Measurements from ENCODE around the gene SHH.
"Not testable (repeated sequence)": the region's sequence is repeated elsewhere in the genome, so short reads cannot be mapped to it uniquely, and the experiment has no call there.

The SHH gene

DNA sequence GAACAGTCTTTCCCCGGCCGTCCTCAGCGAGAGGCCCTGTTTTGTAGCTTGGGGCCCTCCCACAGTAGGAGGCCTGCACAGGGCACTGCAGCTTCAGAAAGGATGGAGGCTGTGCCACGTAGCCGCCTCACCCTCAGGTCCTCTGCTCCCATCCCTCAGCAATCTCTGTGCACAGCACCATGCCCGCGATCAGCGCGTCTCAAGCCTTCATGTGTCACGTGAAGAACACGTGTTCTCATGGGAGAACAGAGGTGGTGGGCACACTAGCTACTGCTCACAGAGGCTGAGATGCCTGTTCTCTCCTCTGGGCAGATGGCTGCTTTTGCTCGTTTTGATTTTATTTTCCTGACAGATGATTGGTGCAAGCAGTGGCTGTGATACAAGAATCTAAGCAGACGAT is 8.5 kb upstream of the SHH start:
- Histone ChIP-seq H3K27me3 (peaks cover 14% of the 10 kb centered on the region), H3K27ac (no peak overlapping the region), H3K4me2 (no peak overlapping the region), H3K9me3 (peaks cover 9% of the 10 kb centered on the region), H3K36me3 (no peaks in the 10 kb centered on the region), H3K9ac (no peak overlapping the region), H3K4me3 (no peak overlapping the region), H3K4me1 (peaks cover 31% of the 10 kb centered on the region), H4K20me1 (no peaks in the 10 kb centered on the region)
- TF ChIP-seq Cebpa-rat (IDR thresholded peaks at IDR 0.05), result no peak

GRCh38 chr7:155820246-155820645 is 8.0 kb upstream of the SHH start:
- TF ChIP-seq Cebpa-rat (IDR thresholded peaks at IDR 0.05), result no peak
- Histone ChIP-seq H4K20me1 (no peaks in the 10 kb centered on the region), H3K9me3 (peaks cover 9% of the 10 kb centered on the region), H3K27ac (no peak overlapping the region), H3K4me3 (no peak overlapping the region), H3K4me2 (no peak overlapping the region), H3K9ac (no peak overlapping the region), H3K4me1 (peaks cover 37% of the 10 kb centered on the region), H3K36me3 (no peaks in the 10 kb centered on the region), H3K27me3 (peaks cover 8% of the 10 kb centered on the region; the same call in 1 of the 2 replicates)

- H3K4me1 ChIP-seq, result peaks cover 37% of the 10 kb centered on the region
- TF ChIP-seq Cebpa-rat (IDR thresholded peaks at IDR 0.05), result no peak
- no peak overlapping the region for H3K9ac ChIP-seq
- H3K9me3 ChIP-seq, result peaks cover 9% of the 10 kb centered on the region
- no peaks in the 10 kb centered on the region for H3K36me3 ChIP-seq
- H3K4me3 ChIP-seq, result no peak overlapping the region
- no peak overlapping the region for H3K27ac ChIP-seq
- peaks cover 1% of the 10 kb centered on the region for H4K20me1 ChIP-seq
- H3K4me2 ChIP-seq, result no peak overlapping the region
- peaks cover 12% of the 10 kb centered on the region for H3K27me3 ChIP-seq
Measured at GRCh38 chr7:155819186-155819585, 6.9 kb upstream of the SHH start.

DNA sequence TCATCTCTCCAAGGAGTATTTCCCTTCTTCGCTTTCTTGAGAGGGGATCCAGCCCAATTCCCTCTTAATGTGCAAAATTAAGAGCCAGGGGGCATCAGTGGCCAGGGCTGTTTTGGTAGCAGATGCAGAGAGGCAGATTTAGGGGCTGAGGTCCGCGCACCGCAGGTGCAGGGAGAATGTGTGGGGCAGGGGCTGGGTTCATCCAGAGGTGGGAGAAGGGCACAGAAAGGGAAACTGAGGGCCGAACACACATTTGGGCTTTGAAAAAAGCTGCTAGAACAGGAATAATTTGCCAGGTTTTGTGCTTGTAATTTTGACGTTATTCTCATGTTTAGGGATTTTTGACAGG is 6.5 kb upstream of the SHH start:
- no peak overlapping the region for H3K27ac ChIP-seq
- peaks cover 5% of the 10 kb centered on the region for H4K20me1 ChIP-seq

DNA sequence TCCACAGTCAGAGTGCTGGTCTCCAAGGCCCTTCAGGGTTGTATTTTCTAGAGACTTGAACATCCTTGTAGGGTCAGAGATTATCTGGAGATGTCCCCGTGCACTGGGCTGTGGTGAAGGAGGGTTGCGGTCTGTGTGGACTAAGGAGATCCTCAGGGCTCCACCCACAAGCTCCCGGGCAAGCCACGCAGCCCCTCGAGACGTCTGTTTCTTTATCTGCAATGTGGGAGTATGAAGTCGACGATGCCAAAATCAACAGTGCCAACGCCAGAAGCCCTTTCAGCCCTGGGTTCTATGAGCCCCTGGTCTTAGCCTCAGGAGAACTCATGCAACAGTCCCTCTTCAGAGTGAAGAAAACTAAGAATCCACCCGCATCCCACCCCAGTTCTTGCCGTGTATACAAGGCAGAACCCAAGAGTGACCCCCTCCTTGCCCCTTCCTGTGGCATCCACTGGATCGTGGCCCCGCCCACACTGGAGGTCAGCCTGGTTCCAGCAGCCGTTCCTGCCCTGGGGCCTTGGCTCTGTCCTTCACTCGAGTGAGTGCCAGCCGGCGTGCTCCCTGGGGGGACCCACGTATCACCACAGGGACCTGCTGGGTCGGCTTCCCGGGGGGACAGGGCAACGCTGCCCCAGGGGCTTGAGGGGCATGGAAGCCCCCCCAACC is 6.0 kb upstream of the SHH start:
- peaks cover 10% of the 10 kb centered on the region for H4K20me1 ChIP-seq
- no peak overlapping the region for H3K4me3 ChIP-seq
- TF ChIP-seq Cebpa-rat (IDR thresholded peaks at IDR 0.05), result no peak
- H3K4me1 ChIP-seq, result peaks cover 37% of the 10 kb centered on the region
- H3K36me3 ChIP-seq, result no peaks in the 10 kb centered on the region
- peaks cover 21% of the 10 kb centered on the region for H3K27me3 ChIP-seq
- H3K9ac ChIP-seq, result no peak overlapping the region
- H3K27ac ChIP-seq, result no peak overlapping the region
- peaks cover 9% of the 10 kb centered on the region for H3K9me3 ChIP-seq
- peak overlapping the region; percentile 44 for H3K4me2 ChIP-seq

More for the DNA sequence above, 6.5 kb upstream of the SHH start:
- Histone ChIP-seq H3K4me2 (peak overlapping the region; percentile 44), H3K9ac (no peak overlapping the region), H3K9me3 (peaks cover 9% of the 10 kb centered on the region), H3K4me1 (peaks cover 37% of the 10 kb centered on the region), H3K4me3 (no peak overlapping the region), H3K36me3 (no peaks in the 10 kb centered on the region), H3K27me3 (peaks cover 16% of the 10 kb centered on the region)
- no peak for TF ChIP-seq Cebpa-rat (IDR thresholded peaks at IDR 0.05)

DNA sequence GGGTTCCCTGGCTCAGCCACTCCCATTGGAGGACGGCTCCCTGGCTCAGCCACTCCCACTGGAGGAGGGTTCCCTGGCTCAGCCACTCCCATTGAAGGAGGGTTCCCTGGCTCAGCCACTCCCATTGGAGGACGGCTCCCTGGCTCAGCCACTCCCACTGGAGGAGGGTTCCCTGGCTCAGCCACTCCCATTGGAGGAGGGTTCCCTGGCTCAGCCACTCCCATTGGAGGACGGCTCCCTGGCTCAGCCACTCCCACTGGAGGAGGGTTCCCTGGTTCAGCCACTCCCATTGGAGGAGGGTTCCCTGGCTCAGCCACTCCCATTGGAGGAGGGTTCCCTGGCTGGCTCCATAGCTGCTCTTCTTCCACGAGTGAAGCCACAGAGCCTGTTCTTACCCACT is 5.3 kb upstream of the SHH start:
- H3K4me2 ChIP-seq, H3K4me3 ChIP-seq, H3K9me3 ChIP-seq, H3K27ac ChIP-seq, H3K9ac ChIP-seq, H3K36me3 ChIP-seq: not testable (repeated sequence)
- Histone ChIP-seq H3K4me1 (peaks cover 40% of the 10 kb centered on the region), H4K20me1 (peaks cover 18% of the 10 kb centered on the region), H3K27me3 (peaks cover 28% of the 10 kb centered on the region)

- Histone ChIP-seq H3K4me3 (no peak overlapping the region), H4K20me1 (peaks cover 23% of the 10 kb centered on the region), H3K36me3 (no peaks in the 10 kb centered on the region), H3K27ac (no peak overlapping the region), H3K9me3 (peaks cover 9% of the 10 kb centered on the region), H3K9ac (no peak overlapping the region), H3K27me3 (peaks cover 34% of the 10 kb centered on the region), H3K4me2 (no peak overlapping the region), H3K4me1 (peaks cover 43% of the 10 kb centered on the region)
- no peak for TF ChIP-seq Cebpa-rat (IDR thresholded peaks at IDR 0.05)
Measured at GRCh38 chr7:155816996-155817395, 4.7 kb upstream of the SHH start.

DNA sequence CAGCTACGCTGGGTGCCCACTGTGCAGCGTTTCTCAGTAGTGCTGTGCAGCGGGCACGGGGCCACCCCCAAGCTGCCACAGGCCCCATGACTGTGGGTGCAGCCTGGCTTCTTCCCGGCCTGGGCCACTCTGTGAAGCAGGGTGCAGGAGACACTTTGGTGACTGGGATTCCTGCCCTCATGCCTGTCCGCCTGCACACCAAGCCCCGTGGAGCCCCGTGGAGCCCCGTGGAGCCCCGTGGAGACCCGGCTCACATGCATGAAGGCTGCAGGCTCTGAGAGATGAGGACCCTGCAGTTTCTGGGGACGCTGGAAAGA is 3.9 kb upstream of the SHH start:
- TF ChIP-seq Cebpa-rat (IDR thresholded peaks at IDR 0.05), result no peak
- Histone ChIP-seq H3K9ac (no peak overlapping the region), H3K4me1 (peaks cover 38% of the 10 kb centered on the region), H3K27me3 (peaks cover 42% of the 10 kb centered on the region), H3K36me3 (no peaks in the 10 kb centered on the region), H3K9me3 (peaks cover 9% of the 10 kb centered on the region), H3K4me2 (peak overlapping the region; percentile 55; the same call in 1 of the 2 replicates), H3K27ac (no peak overlapping the region), H3K4me3 (no peak overlapping the region), H4K20me1 (peaks cover 31% of the 10 kb centered on the region)

DNA sequence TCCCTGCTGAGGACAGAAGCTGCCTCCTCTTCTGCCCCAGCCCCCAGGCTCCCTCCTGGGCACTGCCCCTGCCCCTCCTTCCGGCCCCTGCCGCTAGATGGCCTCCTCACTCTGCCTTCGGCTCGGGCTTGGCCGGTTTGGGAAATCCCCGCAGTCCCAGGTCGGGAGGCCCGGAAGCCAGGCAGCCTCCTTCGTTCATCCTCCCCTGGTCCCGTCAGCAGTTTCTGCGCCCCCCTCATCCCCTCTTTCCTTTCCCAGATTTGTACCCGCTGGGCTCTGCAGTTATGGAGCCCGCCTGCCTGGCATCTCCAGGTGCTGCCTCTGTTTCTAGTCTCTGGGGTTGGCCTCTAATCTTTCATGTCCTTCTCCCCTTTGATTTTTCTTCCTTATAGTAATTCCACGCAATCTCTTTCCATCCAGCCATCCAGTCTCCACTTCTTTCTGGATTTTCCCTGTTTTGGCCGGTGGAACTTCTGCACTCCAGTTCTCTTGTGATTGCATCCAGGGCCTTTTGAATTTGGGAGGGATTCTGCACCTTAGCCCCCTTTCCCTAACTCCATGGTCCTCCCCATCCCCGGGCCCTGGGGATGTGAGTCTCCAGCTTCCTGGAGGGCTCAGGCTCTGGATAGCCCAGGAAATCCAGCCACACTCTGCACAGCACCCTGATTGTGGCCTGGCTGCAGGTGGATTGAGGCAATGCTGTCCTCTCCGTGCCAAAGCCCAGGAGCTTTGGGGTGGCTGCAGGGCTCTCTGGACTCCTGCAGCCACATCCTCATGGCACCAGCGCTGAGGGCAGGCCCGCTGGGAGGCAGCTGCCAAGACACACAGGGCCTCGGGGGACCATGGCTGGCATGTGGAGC is 3.3 kb upstream of the SHH start:
- peaks cover 37% of the 10 kb centered on the region for H4K20me1 ChIP-seq
- H3K36me3 ChIP-seq, result no peaks in the 10 kb centered on the region
- no peak for TF ChIP-seq Cebpa-rat (IDR thresholded peaks at IDR 0.05)
- H3K27me3 ChIP-seq, result peaks cover 48% of the 10 kb centered on the region
- no peak overlapping the region for H3K27ac ChIP-seq
- H3K4me1 ChIP-seq, result peaks cover 33% of the 10 kb centered on the region
- peak overlapping the region; percentile 55 for H3K4me2 ChIP-seq
- no peak overlapping the region for H3K4me3 ChIP-seq
- H3K9ac ChIP-seq, result no peak overlapping the region
- peaks cover 9% of the 10 kb centered on the region for H3K9me3 ChIP-seq

All from BLaER1 (cell line).